HepG2 (cell line): ENCODE results near the gene NEDD4L. TPM values are rescaled to one million over a fixed set of nuclear protein-coding genes. Genes with fewer than 3 reads are reported as not detected.

Experiments used
- ARID3A ChIP-seq: IDR thresholded peaks from 2 replicates; pipeline ENCODE4 v1.6.1; 2012; ENCODE audit warnings: low read depth, low read length, improper control_type of control experiment
- BCL6 ChIP-seq: IDR thresholded peaks from 2 replicates; pipeline ENCODE4 v1.6.1; 2016; ENCODE audit warnings: missing genetic modification reagents, missing compliant biosample characterization
- CREB1 ChIP-seq, 2 experiments: fragments of 450-650 bp in 1 of 2; IDR thresholded peaks; 2 replicates each; pipeline ENCODE4 v1.6.1; 2016 to 2017; ENCODE audit warnings: control low read depth in 1 of 2, mild to moderate bottlenecking in 1 of 2, missing compliant biosample characterization in 1 of 2, missing genetic modification characterization in 1 of 2
- GPBP1L1 ChIP-seq: sonication (generic); formaldehyde crosslinking; IDR thresholded peaks from 2 replicates; pipeline ENCODE4 v1.5.0; 2020; ENCODE audit warnings: mild to moderate bottlenecking, missing genetic modification reagents
- IRF2 ChIP-seq: IDR thresholded peaks from 2 replicates; pipeline ENCODE4 v1.6.1; 2018; ENCODE audit warnings: missing genetic modification reagents, missing compliant biosample characterization
- JUNB ChIP-seq: sonication (generic); formaldehyde crosslinking; IDR thresholded peaks from 2 replicates; pipeline ENCODE4 v1.8.0; 2022; ENCODE audit warnings: missing genetic modification reagents, mild to moderate bottlenecking, borderline replicate concordance
- KLF12 ChIP-seq: sonication (generic); formaldehyde crosslinking; IDR thresholded peaks from 2 replicates; pipeline ENCODE4 v1.4.0; 2020; ENCODE audit warnings: missing genetic modification reagents, borderline replicate concordance
- POGK ChIP-seq: sonication (generic); formaldehyde crosslinking; conservative IDR thresholded peaks from 2 replicates; pipeline ENCODE4 v1.8.0; 2022; ENCODE audit warnings: mild to moderate bottlenecking, moderate library complexity, missing genetic modification reagents
- POGZ ChIP-seq: sonication (generic); formaldehyde crosslinking; IDR thresholded peaks from 2 replicates; pipeline ENCODE4 v1.4.0; 2020; ENCODE audit warnings: mild to moderate bottlenecking, missing genetic modification reagents
- RBFOX2 ChIP-seq: fragments of 200-400 bp; formaldehyde crosslinking; IDR thresholded peaks from 2 replicates; pipeline ENCODE4 v1.6.1; 2017; ENCODE audit warnings: low read depth, mild to moderate bottlenecking, low read length
- SIN3A ChIP-seq: IDR thresholded peaks from 2 replicates; pipeline ENCODE4 v1.6.1; 2011; ENCODE audit warnings: low read depth, mild to moderate bottlenecking, control low read depth, low read length, borderline replicate concordance
- STAG1 ChIP-seq: sonication (generic); formaldehyde crosslinking; IDR thresholded peaks from 2 replicates; pipeline ENCODE4 v1.4.0; 2020; ENCODE audit warnings: missing genetic modification reagents
- ZC3H13 ChIP-seq: sonication (generic); formaldehyde crosslinking; IDR thresholded peaks from 2 replicates; pipeline ENCODE4 v1.8.1; 2023; ENCODE audit warnings: mild to moderate bottlenecking, missing genetic modification reagents, moderate library complexity
- ZNF556 ChIP-seq: sonication (generic); formaldehyde crosslinking; IDR thresholded peaks from 2 replicates; pipeline ENCODE4 v1.4.0; 2020; ENCODE audit warnings: mild to moderate bottlenecking, missing genetic modification reagents, borderline replicate concordance
- polyA plus RNA-seq, 8 experiments: library from polyadenylated mRNA; depleted of rRNA in 3 of 8; stranded (reverse) in 7 of 8; unstranded in 1 of 8; fragments of >200 nt; fragmentation: Illumina TruSeq in 4 of 8; extraction: Trizol in 4 of 8; gene quantifications; 2 replicates each; pipeline versions ENCODE4 v1.2.1 to v1.2.3, GENCODE V29; 2011 to 2016; ENCODE audit warnings: low read depth in 4 of 8, missing spikeins in 1 of 8, mixed read lengths in 1 of 8; ENCODE audit not compliant: insufficient read depth in 1 of 8
- total RNA-seq, 5 experiments: library from RNA; depleted of rRNA; stranded (reverse); fragments of >200 nt; fragmentation: Illumina TruSeq; extraction: Trizol; gene quantifications; 2 replicates each; pipeline ENCODE4 v1.2.3, GENCODE V29; 2016; ENCODE audit warnings: low read depth in 1 of 5
- TF ChIP-seq, protein P1 (sequence below): sonication (generic); formaldehyde crosslinking; IDR thresholded peaks from 2 replicates; pipeline ENCODE4 v1.9.0; 2021; ENCODE audit warnings: missing genetic modification reagents, borderline replicate concordance
- TF ChIP-seq, protein P2 (sequence below): sonication (generic); formaldehyde crosslinking; IDR thresholded peaks from 2 replicates; pipeline ENCODE4 v1.4.0; 2020; ENCODE audit warnings: mild to moderate bottlenecking, missing genetic modification reagents

NEDD4L gene
- total and polyA plus RNA-seq, 2 of the 13 experiments (the other 11 are each of a cell fraction or from before 2014, with no cell fraction given) = 168 to 390 TPM

DNA sequence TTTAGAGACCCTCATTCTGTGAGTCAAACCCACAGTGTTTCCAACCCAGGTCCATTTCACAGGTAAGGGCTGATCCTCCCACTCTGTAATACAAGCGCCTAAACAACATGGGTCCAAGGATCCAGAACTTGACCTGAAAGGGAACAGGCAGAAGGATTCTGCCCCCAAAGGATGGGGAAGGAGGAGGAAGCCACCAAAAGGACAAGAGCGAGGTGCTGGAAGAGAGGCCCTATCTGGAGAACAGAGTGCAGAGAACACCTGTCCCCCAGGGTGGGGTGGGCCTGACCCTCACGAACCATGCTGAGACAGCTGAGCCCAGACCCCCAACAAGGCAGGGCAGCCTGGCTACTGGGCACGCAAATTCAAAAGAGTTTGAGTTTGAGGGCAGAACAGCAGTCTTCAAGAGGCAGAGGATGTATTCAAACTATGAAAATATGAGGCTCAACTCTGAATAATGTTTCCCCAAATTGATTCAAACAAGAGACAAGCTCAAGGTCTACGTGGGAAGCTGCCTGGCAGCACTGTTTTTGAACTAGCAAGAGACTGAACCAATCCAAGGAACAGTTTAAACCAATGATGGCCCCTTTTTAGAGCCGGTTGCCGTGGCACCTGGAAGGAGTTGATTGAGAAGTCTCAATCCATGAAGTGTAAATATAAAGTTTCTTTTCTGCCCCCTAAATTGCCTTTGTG lies 372.1 kb downstream of the NEDD4L start (continued):
- TF ChIP-seq POGK (CRISPR knock-in tag) (no peak), ZC3H13 (peak; percentile 79), BCL6 (no peak), KLF12 (no peak), ARID3A (no peak), CREB1 (IDR thresholded peaks at IDR 0.05) (no peak), CREB1 (CRISPR knock-in tag; IDR thresholded peaks at IDR 0.05) (no peak), IRF2 (0 out of 2 replicates have a peak, but pooled peaks have one; percentile 20), ZNF556 (no peak), POGZ (peak; percentile 32; the same call in 1 of the 2 replicates), STAG1 (CRISPR knock-in tag) (no peak), JUNB (CRISPR knock-in tag) (no peak), RBFOX2 (peak; percentile 82), GPBP1L1 (CRISPR knock-in tag) (no peak), SIN3A (no peak)
- TF ChIP-seq, protein P1, sequence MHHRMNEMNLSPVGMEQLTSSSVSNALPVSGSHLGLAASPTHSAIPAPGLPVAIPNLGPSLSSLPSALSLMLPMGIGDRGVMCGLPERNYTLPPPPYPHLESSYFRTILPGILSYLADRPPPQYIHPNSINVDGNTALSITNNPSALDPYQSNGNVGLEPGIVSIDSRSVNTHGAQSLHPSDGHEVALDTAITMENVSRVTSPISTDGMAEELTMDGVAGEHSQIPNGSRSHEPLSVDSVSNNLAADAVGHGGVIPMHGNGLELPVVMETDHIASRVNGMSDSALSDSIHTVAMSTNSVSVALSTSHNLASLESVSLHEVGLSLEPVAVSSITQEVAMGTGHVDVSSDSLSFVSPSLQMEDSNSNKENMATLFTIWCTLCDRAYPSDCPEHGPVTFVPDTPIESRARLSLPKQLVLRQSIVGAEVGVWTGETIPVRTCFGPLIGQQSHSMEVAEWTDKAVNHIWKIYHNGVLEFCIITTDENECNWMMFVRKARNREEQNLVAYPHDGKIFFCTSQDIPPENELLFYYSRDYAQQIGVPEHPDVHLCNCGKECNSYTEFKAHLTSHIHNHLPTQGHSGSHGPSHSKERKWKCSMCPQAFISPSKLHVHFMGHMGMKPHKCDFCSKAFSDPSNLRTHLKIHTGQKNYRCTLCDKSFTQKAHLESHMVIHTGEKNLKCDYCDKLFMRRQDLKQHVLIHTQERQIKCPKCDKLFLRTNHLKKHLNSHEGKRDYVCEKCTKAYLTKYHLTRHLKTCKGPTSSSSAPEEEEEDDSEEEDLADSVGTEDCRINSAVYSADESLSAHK (CRISPR knock-in tag) = no peak
- TF ChIP-seq, protein P2, sequence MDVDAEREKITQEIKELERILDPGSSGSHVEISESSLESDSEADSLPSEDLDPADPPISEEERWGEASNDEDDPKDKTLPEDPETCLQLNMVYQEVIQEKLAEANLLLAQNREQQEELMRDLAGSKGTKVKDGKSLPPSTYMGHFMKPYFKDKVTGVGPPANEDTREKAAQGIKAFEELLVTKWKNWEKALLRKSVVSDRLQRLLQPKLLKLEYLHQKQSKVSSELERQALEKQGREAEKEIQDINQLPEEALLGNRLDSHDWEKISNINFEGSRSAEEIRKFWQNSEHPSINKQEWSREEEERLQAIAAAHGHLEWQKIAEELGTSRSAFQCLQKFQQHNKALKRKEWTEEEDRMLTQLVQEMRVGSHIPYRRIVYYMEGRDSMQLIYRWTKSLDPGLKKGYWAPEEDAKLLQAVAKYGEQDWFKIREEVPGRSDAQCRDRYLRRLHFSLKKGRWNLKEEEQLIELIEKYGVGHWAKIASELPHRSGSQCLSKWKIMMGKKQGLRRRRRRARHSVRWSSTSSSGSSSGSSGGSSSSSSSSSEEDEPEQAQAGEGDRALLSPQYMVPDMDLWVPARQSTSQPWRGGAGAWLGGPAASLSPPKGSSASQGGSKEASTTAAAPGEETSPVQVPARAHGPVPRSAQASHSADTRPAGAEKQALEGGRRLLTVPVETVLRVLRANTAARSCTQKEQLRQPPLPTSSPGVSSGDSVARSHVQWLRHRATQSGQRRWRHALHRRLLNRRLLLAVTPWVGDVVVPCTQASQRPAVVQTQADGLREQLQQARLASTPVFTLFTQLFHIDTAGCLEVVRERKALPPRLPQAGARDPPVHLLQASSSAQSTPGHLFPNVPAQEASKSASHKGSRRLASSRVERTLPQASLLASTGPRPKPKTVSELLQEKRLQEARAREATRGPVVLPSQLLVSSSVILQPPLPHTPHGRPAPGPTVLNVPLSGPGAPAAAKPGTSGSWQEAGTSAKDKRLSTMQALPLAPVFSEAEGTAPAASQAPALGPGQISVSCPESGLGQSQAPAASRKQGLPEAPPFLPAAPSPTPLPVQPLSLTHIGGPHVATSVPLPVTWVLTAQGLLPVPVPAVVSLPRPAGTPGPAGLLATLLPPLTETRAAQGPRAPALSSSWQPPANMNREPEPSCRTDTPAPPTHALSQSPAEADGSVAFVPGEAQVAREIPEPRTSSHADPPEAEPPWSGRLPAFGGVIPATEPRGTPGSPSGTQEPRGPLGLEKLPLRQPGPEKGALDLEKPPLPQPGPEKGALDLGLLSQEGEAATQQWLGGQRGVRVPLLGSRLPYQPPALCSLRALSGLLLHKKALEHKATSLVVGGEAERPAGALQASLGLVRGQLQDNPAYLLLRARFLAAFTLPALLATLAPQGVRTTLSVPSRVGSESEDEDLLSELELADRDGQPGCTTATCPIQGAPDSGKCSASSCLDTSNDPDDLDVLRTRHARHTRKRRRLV = no peak
